SU-DHL-6 (cell line): Measurements from ENCODE around the gene ANAPC2.

Source experiments
- EZH2phosphoT487 ChIP-seq: fragments of 200-600 bp; sonication (generic), shearing (Covaris generic); conservative IDR thresholded peaks from 2 replicates; pipeline ENCODE4 v1.6.1; 2018; ENCODE audit warnings: mild to moderate bottlenecking, antibody characterized with exemption, low read length, moderate library complexity, mixed read lengths
- TF ChIP-seq, protein P1 (sequence below): fragments of 200-600 bp; sonication (generic); IDR thresholded peaks from one replicate; pipeline ENCODE4 v1.5.1; 2017; ENCODE audit warnings: antibody characterized with exemption, mild to moderate bottlenecking, low read length, moderate library complexity; ENCODE audit not compliant: insufficient read depth, poor library complexity, severe bottlenecking

DNA sequence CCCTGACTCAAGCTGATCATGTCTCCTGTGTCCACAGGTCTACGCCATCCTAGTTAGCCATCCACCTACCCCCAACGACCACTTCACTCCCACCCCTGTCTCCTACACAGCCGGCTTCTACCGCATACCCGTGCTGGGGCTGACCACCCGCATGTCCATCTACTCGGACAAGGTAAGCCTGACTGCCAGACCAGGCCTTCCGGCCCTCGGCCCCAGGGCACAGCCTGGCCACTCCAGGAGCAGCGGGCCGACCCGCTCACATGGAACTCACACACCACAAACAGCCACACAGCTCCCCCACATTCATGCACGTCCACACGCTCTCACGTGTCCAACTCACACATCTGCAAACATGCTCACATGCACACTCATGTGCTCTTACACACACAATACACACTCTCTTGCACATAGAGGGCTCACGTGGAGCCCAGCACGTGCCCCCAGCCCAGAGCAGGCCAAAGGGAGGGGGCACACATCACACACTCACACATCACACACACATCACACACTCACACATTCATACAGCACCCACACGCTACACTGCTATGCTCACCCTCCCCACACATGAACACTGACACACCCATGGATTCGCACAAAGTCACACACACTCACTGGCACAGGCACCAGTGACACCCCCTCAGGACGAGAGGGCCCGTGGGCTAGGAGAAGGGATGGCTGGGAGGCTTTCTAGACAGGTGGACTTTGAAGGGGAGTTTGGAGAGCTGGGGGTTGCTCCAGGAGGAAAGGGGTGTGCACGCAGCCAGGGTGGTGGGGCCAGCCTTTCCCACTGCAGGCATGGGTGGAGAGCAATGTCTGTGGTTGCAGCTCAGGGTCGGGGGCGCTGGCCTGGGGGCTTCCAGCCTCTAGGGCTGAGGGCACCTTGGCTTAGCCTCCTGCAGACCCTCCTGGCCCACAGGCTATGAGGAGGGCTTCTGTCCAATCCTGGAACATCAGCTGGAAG lies 46.1 kb downstream of the ANAPC2 start:
- TF ChIP-seq, protein P1, sequence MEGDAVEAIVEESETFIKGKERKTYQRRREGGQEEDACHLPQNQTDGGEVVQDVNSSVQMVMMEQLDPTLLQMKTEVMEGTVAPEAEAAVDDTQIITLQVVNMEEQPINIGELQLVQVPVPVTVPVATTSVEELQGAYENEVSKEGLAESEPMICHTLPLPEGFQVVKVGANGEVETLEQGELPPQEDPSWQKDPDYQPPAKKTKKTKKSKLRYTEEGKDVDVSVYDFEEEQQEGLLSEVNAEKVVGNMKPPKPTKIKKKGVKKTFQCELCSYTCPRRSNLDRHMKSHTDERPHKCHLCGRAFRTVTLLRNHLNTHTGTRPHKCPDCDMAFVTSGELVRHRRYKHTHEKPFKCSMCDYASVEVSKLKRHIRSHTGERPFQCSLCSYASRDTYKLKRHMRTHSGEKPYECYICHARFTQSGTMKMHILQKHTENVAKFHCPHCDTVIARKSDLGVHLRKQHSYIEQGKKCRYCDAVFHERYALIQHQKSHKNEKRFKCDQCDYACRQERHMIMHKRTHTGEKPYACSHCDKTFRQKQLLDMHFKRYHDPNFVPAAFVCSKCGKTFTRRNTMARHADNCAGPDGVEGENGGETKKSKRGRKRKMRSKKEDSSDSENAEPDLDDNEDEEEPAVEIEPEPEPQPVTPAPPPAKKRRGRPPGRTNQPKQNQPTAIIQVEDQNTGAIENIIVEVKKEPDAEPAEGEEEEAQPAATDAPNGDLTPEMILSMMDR, result no peak
- TF ChIP-seq EZH2phosphoT487, result no peak
